B cell (primary cell): ENCODE measurements around the gene EHF. TPM values are rescaled to one million over a fixed set of nuclear protein-coding genes. Genes with fewer than 3 reads are reported as not detected.

ENCODE experiments used
- ATAC-seq: fragments of 200-7000 bp; cut with Tn5 transposase; one replicate; pipeline ENCODE4 v1.10.0; 2021; ENCODE audit warnings: low read depth, mild to moderate bottlenecking, moderate number of reproducible peaks, moderate library complexity
- CTCF ChIA-PET: fragments of 350-600 bp; sonication (Branson Sonifier 250); formaldehyde crosslinking; loops from one replicate; lab custom pipeline; 2021; ENCODE audit warnings: antibody characterized with exemption, inconsistent platforms; lab: Charles Lee
- POLR2A ChIA-PET: fragments of 350-600 bp; sonication (Branson Sonifier 250); formaldehyde crosslinking; loops from one replicate; lab custom pipeline; 2021; ENCODE audit warnings: antibody characterized with exemption; lab: Charles Lee
- DNase-seq: peaks from one replicate; pipeline ENCODE4 v3.0.0; 2013
- H2AFZ ChIP-seq: 2 replicates; pipeline ENCODE4 v1.6.1; 2012; ENCODE audit warnings: mild to moderate bottlenecking, low read depth, low read length; ENCODE audit not compliant: insufficient read depth, poor library complexity, severe bottlenecking
- H3K27ac ChIP-seq, 2 donors: 1 replicate in 1 of 2; 2 replicates in 1 of 2; pipeline ENCODE4 v1.5.1; 2012 to 2013; ENCODE audit warnings: low read length in 2 of 2, mild to moderate bottlenecking in 2 of 2, moderate library complexity in 1 of 2
- H3K27me3 ChIP-seq, 4 experiments: fragments of 200-600 bp in 1 of 4; sonication (generic) in 1 of 4; replicated peaks in 1 of 4; 1 replicate in 2 of 4; 2 replicates in 2 of 4; pipeline versions ENCODE4 v1.6.1 to v1.7.0; 2013 to 2016; ENCODE audit warnings: low read length in 3 of 4, mild to moderate bottlenecking in 2 of 4, mixed read lengths in 1 of 4, moderate library complexity in 1 of 4; ENCODE audit not compliant: insufficient read depth in 4 of 4, control insufficient read depth in 3 of 4; ENCODE audit errors: control extremely low read depth in 1 of 4
- H3K36me3 ChIP-seq, 2 experiments: replicated peaks in 1 of 2; 1 replicate in 1 of 2; 2 replicates in 1 of 2; pipeline versions ENCODE4 v1.6.1 to v1.7.1; 2013; ENCODE audit warnings: low read length in 1 of 2; ENCODE audit not compliant: insufficient read depth in 2 of 2, control insufficient read depth in 1 of 2; ENCODE audit errors: control extremely low read depth in 1 of 2, extremely low read depth in 1 of 2
- H3K4me1 ChIP-seq, 2 donors: fragments of 200-600 bp in 1 of 2; sonication (generic) in 1 of 2; 1 replicate in 1 of 2; 2 replicates in 1 of 2; pipeline versions ENCODE4 v1.5.1 to v1.6.1; 2013 to 2017; ENCODE audit warnings: low read length in 2 of 2; ENCODE audit not compliant: control insufficient read depth in 2 of 2, insufficient read depth in 2 of 2
- H3K4me2 ChIP-seq: replicated peaks from 2 replicates; pipeline ENCODE3; 2012; ENCODE audit warnings: mild to moderate bottlenecking, low read depth, low read length; ENCODE audit not compliant: poor library complexity, severe bottlenecking
- H3K4me3 ChIP-seq, 5 experiments: fragments of 200-600 bp in 1 of 5; sonication (generic) in 1 of 5; 1 replicate in 3 of 5; 2 replicates in 2 of 5; pipeline versions ENCODE4 v1.5.1 to v1.7.0; 2011 to 2016; ENCODE audit warnings: low read length in 4 of 5, mild to moderate bottlenecking in 4 of 5, low read depth in 2 of 5, control low read depth in 1 of 5, moderate library complexity in 1 of 5; ENCODE audit not compliant: insufficient read depth in 1 of 5; ENCODE audit errors: control extremely low read depth in 1 of 5, extremely low read depth in 1 of 5
- H3K79me2 ChIP-seq: fragments of 200-600 bp; sonication (generic); one replicate; pipeline ENCODE4 v1.6.0; 2016; ENCODE audit warnings: low read length; ENCODE audit not compliant: control insufficient read depth, insufficient read depth
- H3K9ac ChIP-seq: fragments of 200-600 bp; sonication (generic); 2 replicates; pipeline ENCODE4 v1.6.1; 2017; ENCODE audit warnings: mild to moderate bottlenecking, low read length, moderate library complexity
- H3K9me3 ChIP-seq, 3 donors: one replicate each; pipeline versions ENCODE4 v1.6.1 to v1.7.1; 2013; ENCODE audit warnings: low read length in 2 of 3; ENCODE audit not compliant: control insufficient read depth in 2 of 3, insufficient read depth in 1 of 3; ENCODE audit errors: control extremely low read depth in 1 of 3
- H4K20me1 ChIP-seq: 2 replicates; pipeline ENCODE4 v1.6.0; 2012; ENCODE audit warnings: mild to moderate bottlenecking, low read length; ENCODE audit not compliant: insufficient read depth, control insufficient read depth, poor library complexity, severe bottlenecking
- H3K27ac Mint-ChIP-seq: one replicate; pipeline ENCODE4 v1.8.0; 2021; ENCODE audit warnings: mixed read lengths
- H3K27me3 Mint-ChIP-seq: one replicate; pipeline ENCODE4 v1.8.0; 2021; ENCODE audit warnings: mixed read lengths
- H3K4me1 Mint-ChIP-seq: one replicate; pipeline ENCODE4 v1.8.0; 2021; ENCODE audit warnings: mixed read lengths
- H3K4me3 Mint-ChIP-seq: one replicate; pipeline ENCODE4 v1.8.0; 2021; ENCODE audit warnings: mixed read lengths
- H3K9me3 Mint-ChIP-seq: one replicate; pipeline ENCODE4 v1.8.0; 2022; ENCODE audit warnings: mixed read lengths; ENCODE audit not compliant: insufficient read depth
- EZH2 ChIP-seq: IDR thresholded peaks from 2 replicates; pipeline ENCODE4 v1.6.1; 2012; ENCODE audit warnings: borderline replicate concordance, low read depth, mild to moderate bottlenecking, moderate library complexity, low read length; ENCODE audit not compliant: insufficient read depth, poor library complexity, severe bottlenecking
- WGBS: methylation state at CpG from one replicate; pipeline ENCODE4 v1.1.5; 2013; ENCODE audit warnings: missing lambda C conversion rate; ENCODE audit not compliant: insufficient coverage; 5-methylcytosine and 5-hydroxymethylcytosine counted together
- intact Hi-C: fragments of 100-400 bp; cut with micrococcal nuclease; formaldehyde crosslinking; loops from one replicate; pipeline ENCODE4 v1.10.0; 2022
- polyA plus RNA-seq: library from polyadenylated mRNA; depleted of rRNA; stranded (reverse); fragments of >200 nt; gene quantifications from 2 replicates; pipeline ENCODE4 v1.2.3, GENCODE V29; 2012
- total RNA-seq, 2 donors: library from RNA; stranded (reverse); fragments of 120-200 nt in 1 of 2; gene quantifications; 1 replicate in 1 of 2; 2 replicates in 1 of 2; pipeline versions ENCODE4 v1.2.3 to v1.2.4, GENCODE V29; 2013 to 2022
- TF ChIP-seq, protein P1 (sequence below): fragments of 200-600 bp; IDR thresholded peaks from one replicate; pipeline ENCODE4 v1.8.0; 2022; ENCODE audit warnings: antibody characterized with exemption, mild to moderate bottlenecking

Gene EHF
- total and polyA plus RNA-seq, 2 donors (not counting 1 experiment from before 2014, with no cell fraction given) = not detected

DNA sequence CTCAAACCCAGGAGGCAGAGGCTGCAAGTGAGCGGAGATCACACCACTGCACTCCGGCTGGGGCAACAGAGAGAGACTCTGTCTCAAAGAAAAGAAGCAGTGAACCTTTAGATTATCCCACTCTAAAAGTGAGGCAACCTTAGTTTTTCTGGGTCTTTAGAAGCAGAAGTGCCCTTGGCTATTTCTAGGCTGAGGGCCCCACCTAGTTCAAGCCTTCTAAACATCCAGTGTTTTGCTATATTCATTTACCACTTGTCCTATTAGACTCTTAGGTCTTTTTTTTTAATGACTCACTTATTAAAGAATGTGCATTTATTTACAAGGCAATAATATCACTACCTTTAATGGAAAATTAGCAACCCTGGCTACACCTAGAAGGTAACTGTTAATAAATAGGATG lies 16.7 kb upstream of the EHF start:
- H3K9ac ChIP-seq = no peak overlapping the region
- WGBS = no CpG with 5 or more reads among the region's 2 CpGs
- no peaks in the 10 kb centered on the region for H3K27me3 ChIP-seq
- ATAC-seq (no peak), DNase-seq (no peak)
- no peaks in the 10 kb centered on the region for H3K79me2 ChIP-seq
- no peaks in the 10 kb centered on the region for H3K36me3 ChIP-seq
- Mint-ChIP-seq H3K27ac (no peak overlapping the region), H3K4me3 (no peak overlapping the region), H3K27me3 (peaks cover 4% of the 10 kb centered on the region), H3K9me3 (no peaks in the 10 kb centered on the region), H3K4me1 (peaks cover 10% of the 10 kb centered on the region)
- H4K20me1 ChIP-seq = no peaks in the 10 kb centered on the region
- POLR2A ChIA-PET = no interaction called here
- no peak overlapping the region for H3K27ac ChIP-seq
- no peak overlapping the region for H3K4me2 ChIP-seq
- no peak overlapping the region for H3K4me3 ChIP-seq
- intact Hi-C loops = no loop called here
- no peaks in the 10 kb centered on the region for H3K4me1 ChIP-seq
- no peaks in the 10 kb centered on the region for H3K9me3 ChIP-seq
- TF ChIP-seq, protein P1, sequence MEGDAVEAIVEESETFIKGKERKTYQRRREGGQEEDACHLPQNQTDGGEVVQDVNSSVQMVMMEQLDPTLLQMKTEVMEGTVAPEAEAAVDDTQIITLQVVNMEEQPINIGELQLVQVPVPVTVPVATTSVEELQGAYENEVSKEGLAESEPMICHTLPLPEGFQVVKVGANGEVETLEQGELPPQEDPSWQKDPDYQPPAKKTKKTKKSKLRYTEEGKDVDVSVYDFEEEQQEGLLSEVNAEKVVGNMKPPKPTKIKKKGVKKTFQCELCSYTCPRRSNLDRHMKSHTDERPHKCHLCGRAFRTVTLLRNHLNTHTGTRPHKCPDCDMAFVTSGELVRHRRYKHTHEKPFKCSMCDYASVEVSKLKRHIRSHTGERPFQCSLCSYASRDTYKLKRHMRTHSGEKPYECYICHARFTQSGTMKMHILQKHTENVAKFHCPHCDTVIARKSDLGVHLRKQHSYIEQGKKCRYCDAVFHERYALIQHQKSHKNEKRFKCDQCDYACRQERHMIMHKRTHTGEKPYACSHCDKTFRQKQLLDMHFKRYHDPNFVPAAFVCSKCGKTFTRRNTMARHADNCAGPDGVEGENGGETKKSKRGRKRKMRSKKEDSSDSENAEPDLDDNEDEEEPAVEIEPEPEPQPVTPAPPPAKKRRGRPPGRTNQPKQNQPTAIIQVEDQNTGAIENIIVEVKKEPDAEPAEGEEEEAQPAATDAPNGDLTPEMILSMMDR = no peak
- TF ChIP-seq EZH2 = no peak
- CTCF ChIA-PET = no interaction called here
- no peak overlapping the region for H2AFZ ChIP-seq

DNA sequence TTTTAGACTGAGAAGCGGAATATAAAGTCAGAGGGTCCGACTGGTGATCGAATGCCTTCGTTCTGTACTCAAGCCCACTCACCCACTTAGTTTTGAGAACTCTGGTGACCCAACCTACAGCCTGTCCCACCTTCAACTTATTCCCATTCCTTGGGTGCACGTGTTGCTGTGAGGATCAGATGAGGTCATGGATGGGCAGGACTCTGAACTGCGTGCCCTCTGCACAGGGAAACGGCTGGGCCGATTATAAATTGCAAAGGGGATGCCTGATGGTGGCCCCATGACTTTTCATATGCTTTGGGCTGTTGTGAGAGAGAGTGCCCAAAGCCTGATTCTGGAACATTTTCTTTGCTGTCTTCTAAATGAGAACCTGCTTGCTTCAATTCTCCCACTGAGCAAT lies 16.0 kb upstream of the EHF start:
- intact Hi-C loops = no loop called here
- no peak overlapping the region for H2AFZ ChIP-seq
- ATAC-seq = no peak

More for the DNA sequence above, 16.0 kb upstream of the EHF start:
- no peak for TF ChIP-seq EZH2
- TF ChIP-seq, protein P1 = no peak
- Mint-ChIP-seq H3K4me1 (peaks cover 4% of the 10 kb centered on the region), H3K4me3 (no peak overlapping the region), H3K27ac (no peak overlapping the region), H3K9me3 (no peaks in the 10 kb centered on the region), H3K27me3 (no peaks in the 10 kb centered on the region)
- Histone ChIP-seq H3K27ac (no peak overlapping the region), H3K79me2 (no peaks in the 10 kb centered on the region), H3K27me3 (no peaks in the 10 kb centered on the region), H4K20me1 (no peaks in the 10 kb centered on the region), H3K4me3 (no peak overlapping the region), H3K36me3 (no peaks in the 10 kb centered on the region), H3K4me2 (no peak overlapping the region), H3K9ac (no peak overlapping the region), H3K9me3 (no peaks in the 10 kb centered on the region), H3K4me1 (no peaks in the 10 kb centered on the region)
- CTCF ChIA-PET = no interaction called here
- no peak for DNase-seq
- WGBS = 86% methylated on average over 7 of the region's 8 CpGs
- POLR2A ChIA-PET = no interaction called here
